Measurements from ENCODE around the gene ZNF112.
"Not testable (repeated sequence)": the region's sequence is repeated elsewhere in the genome, so short reads cannot be mapped to it uniquely, and the experiment has no call there.

The ZNF112 gene

GRCh38 chr19:44356383-44357111 is at the start of gene ZNF112:
Gene ZNF112 (minus strand): TSS chr19:44356680. CDS start chr19:44340539, 16,141 bp downstream.
- Mint-ChIP-seq H3K36me3 (ENCODE audit: low read depth) (peaks cover 20% of the 10 kb centered on the region), H3K4me3 (peak within 1 kb of the TSS; percentile 28), H3K27me3 (peaks cover 17% of the 10 kb centered on the region), H3K4me1 (ENCODE audit: low read depth) (peaks cover 8% of the 10 kb centered on the region), H3K9me3 (peaks cover 68% of the 10 kb centered on the region), H3K27ac (no peak within 1 kb of the TSS)
- peak; percentile 27 for DNase-seq

- H3K4me3 Mint-ChIP-seq = peak within 1 kb of the TSS; percentile 75
- peaks cover 4% of the 10 kb centered on the region for H3K27me3 Mint-ChIP-seq
- peak; percentile 78 for DNase-seq
- H3K9me3 Mint-ChIP-seq = peaks cover 51% of the 10 kb centered on the region
- H3K27ac Mint-ChIP-seq = no peak within 1 kb of the TSS
- peaks cover 10% of the 10 kb centered on the region for H3K4me1 Mint-ChIP-seq (ENCODE audit: low read depth)
- H3K36me3 Mint-ChIP-seq (ENCODE audit: low read depth) = peaks cover 33% of the 10 kb centered on the region
These were observed 44.9 kb upstream of the ZNF112 start, which contains the start of gene ZNF285 for GRCh38 chr19:44401139-44402115. Gene ZNF285 (minus strand): TSS chr19:44401608. CDS start chr19:44397213, 4,395 bp downstream.

GRCh38 chr19:44389268-44389667 is 32.8 kb upstream of the ZNF112 start:
- not testable (repeated sequence) for DNase-seq; H3K4me1 Mint-ChIP-seq (ENCODE audit: low read depth); H3K4me3 Mint-ChIP-seq; H3K27me3 Mint-ChIP-seq; H3K27ac Mint-ChIP-seq
- peaks cover 74% of the 10 kb centered on the region for H3K36me3 Mint-ChIP-seq (ENCODE audit: low read depth)
- H3K9me3 Mint-ChIP-seq = peaks cover 57% of the 10 kb centered on the region

DNA sequence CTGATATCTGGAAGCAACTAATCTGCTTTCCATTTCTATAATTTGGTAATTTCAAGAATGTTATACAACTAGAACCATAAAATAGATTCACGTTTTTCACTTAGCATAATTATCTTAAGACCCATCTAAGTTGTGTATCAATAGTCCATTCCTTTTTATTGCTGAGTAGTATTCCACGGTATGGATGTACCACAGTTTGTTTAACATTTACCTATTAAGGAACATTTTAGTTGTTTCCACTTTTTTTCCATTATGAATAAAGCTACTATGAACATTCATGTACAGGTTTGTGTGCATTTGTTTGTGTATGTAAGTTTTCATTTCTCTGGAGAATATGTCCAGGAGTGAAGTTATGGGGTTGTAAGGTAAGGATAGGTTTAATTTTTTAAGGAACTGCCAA is 18.3 kb upstream of the ZNF112 start:
- no peak for DNase-seq
- H3K4me1 Mint-ChIP-seq (ENCODE audit: low read depth) = no peaks in the 10 kb centered on the region
- peaks cover 54% of the 10 kb centered on the region for H3K9me3 Mint-ChIP-seq
- H3K36me3 Mint-ChIP-seq (ENCODE audit: low read depth) = peaks cover 5% of the 10 kb centered on the region
- H3K27me3 Mint-ChIP-seq = no peaks in the 10 kb centered on the region
- no peak overlapping the region for H3K27ac Mint-ChIP-seq
- no peak overlapping the region for H3K4me3 Mint-ChIP-seq

- DNase-seq = no peak
- Mint-ChIP-seq H3K27me3 (peaks cover 1% of the 10 kb centered on the region), H3K4me3 (no peak overlapping the region), H3K4me1 (ENCODE audit: low read depth) (no peaks in the 10 kb centered on the region), H3K9me3 (peaks cover 54% of the 10 kb centered on the region), H3K27ac (no peak overlapping the region), H3K36me3 (ENCODE audit: low read depth) (peaks cover 3% of the 10 kb centered on the region)
These were observed 15.5 kb upstream of the ZNF112 start for GRCh38 chr19:44371815-44372480.

DNA sequence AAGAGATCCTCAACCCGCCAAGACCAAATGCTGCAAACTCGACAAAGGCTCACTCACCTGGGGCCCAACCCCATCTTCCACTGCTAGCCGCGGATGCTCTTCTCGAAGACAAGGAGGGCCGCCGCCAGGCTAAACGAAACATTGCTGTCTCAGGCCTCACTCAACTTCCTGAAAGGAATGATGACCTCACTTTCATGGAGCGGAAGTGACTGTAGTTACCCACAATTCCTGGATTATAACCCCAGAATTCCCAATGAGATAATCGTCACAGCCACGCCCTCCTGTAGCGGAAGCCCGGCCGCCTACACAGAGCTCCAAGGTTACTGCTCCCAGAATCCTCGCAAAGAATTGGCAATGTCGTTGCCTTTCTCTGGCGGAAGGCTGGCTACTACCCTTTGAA is 10.5 kb upstream of the ZNF112 start:
- H3K4me3 Mint-ChIP-seq = no peak overlapping the region
- no peaks in the 10 kb centered on the region for H3K4me1 Mint-ChIP-seq (ENCODE audit: low read depth)
- peaks cover 2% of the 10 kb centered on the region for H3K36me3 Mint-ChIP-seq (ENCODE audit: low read depth)
- peaks cover 3% of the 10 kb centered on the region for H3K27me3 Mint-ChIP-seq
- no peak for DNase-seq
- H3K9me3 Mint-ChIP-seq = peaks cover 39% of the 10 kb centered on the region
- H3K27ac Mint-ChIP-seq = no peak overlapping the region

- Mint-ChIP-seq H3K4me1 (ENCODE audit: low read depth) (no peaks in the 10 kb centered on the region), H3K9me3 (peaks cover 34% of the 10 kb centered on the region)
These were observed 9.9 kb downstream of the ZNF112 start for GRCh38 chr19:44346556-44346955.

DNA sequence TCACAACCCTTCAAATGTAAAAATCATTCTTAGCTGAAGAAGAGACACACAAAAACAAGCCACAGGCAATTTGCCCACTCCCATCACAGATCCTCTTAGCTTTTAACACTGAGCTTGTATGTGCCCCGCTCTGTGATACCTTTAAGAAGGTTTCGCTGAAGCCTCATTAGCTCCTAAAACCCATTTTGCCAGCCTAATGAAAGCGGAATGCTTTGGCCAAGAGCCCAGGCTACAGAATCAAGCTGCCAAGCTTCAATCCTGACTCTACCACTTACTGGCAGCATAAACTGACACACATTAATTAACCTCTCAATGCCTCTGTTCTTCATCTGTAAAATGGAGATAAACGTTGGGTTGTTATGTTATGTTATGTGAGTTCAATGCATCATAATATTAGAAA is 10.5 kb downstream of the ZNF112 start:
- no peak overlapping the region for H3K4me3 Mint-ChIP-seq
- H3K27ac Mint-ChIP-seq = no peak overlapping the region
- DNase-seq = no peak
- peaks cover 3% of the 10 kb centered on the region for H3K36me3 Mint-ChIP-seq (ENCODE audit: low read depth)
- no peaks in the 10 kb centered on the region for H3K4me1 Mint-ChIP-seq (ENCODE audit: low read depth)
- H3K27me3 Mint-ChIP-seq = no peaks in the 10 kb centered on the region
- peaks cover 36% of the 10 kb centered on the region for H3K9me3 Mint-ChIP-seq

More at GRCh38 chr19:44346556-44346955, 9.9 kb downstream of the ZNF112 start:
- Mint-ChIP-seq H3K27me3 (no peaks in the 10 kb centered on the region), H3K4me3 (no peak overlapping the region), H3K27ac (no peak overlapping the region), H3K36me3 (ENCODE audit: low read depth) (peaks cover 3% of the 10 kb centered on the region)
- DNase-seq = no peak

DNA sequence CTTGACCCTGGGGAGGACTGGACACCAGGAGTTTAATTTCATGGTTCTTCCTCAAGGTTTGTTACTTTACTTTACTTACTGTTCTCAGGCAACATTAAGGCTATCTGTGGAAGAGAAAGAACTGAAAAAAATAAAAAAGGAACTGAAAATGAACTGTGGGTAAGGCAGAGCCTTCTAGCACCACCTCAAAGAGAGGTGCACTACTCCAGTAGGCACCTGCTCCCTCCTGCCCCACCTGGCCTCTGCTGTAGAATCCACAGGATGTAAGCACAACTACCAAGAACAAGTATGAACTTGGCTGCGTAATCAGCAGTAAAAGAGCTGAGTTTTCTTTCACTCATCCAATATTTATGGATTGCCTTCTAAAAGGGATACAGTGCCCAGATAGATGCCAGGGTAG is 12.2 kb downstream of the ZNF112 start:
- H3K36me3 Mint-ChIP-seq (ENCODE audit: low read depth) = peaks cover 3% of the 10 kb centered on the region
- no peak overlapping the region for H3K27ac Mint-ChIP-seq
- no peak for DNase-seq
- H3K27me3 Mint-ChIP-seq = no peaks in the 10 kb centered on the region
- peaks cover 27% of the 10 kb centered on the region for H3K9me3 Mint-ChIP-seq
- H3K4me3 Mint-ChIP-seq = no peak overlapping the region
- H3K4me1 Mint-ChIP-seq (ENCODE audit: low read depth) = no peaks in the 10 kb centered on the region

DNA sequence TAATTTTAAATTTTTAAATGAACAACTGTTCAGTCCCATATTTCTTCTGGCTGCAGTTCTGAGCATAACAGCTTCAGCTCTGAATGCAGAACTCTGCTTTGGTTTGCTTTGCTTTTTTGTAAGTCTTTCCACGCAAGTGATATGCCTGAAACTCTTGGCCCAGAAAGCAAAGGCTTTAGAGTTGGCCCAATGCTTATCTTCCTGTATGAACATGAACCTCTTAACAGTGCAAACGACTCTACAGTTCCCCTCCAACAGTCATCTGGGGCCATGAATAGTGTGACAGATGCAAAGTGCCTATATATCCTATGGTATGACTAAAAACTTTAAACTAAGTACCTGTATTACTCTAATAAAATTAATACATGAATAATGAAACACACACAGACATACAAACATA is 14.7 kb downstream of the ZNF112 start:
- H3K27ac Mint-ChIP-seq = no peak overlapping the region
- H3K36me3 Mint-ChIP-seq (ENCODE audit: low read depth) = peaks cover 2% of the 10 kb centered on the region
- H3K4me1 Mint-ChIP-seq (ENCODE audit: low read depth) = no peaks in the 10 kb centered on the region
- DNase-seq = no peak
- H3K4me3 Mint-ChIP-seq = no peak overlapping the region
- H3K27me3 Mint-ChIP-seq = no peaks in the 10 kb centered on the region
- H3K9me3 Mint-ChIP-seq = peaks cover 33% of the 10 kb centered on the region

DNA sequence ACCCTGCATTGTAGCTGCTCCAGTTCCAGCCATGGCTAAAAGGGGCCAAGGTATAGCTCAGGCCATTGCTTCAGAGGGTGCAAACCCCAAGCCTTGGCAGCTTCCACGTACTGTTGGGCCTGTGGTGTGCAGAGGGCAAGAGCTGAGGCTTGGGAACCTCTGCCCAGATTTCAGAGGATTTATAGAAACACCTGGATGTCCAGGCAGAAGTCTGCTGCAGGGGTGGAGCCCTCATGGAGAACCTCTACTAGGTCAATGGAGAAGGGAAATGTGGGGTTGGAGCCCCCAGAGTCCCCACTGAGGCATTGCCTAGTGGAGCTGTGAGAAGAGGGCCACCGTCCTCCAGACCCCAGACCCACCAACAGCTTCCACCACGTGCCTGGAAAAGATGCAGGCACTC is 21.8 kb downstream of the ZNF112 start:
- H3K4me1 Mint-ChIP-seq (ENCODE audit: low read depth); H3K27ac Mint-ChIP-seq; H3K27me3 Mint-ChIP-seq; DNase-seq; H3K4me3 Mint-ChIP-seq: not testable (repeated sequence)
- peaks cover 36% of the 10 kb centered on the region for H3K36me3 Mint-ChIP-seq (ENCODE audit: low read depth)
- peaks cover 56% of the 10 kb centered on the region for H3K9me3 Mint-ChIP-seq

DNA sequence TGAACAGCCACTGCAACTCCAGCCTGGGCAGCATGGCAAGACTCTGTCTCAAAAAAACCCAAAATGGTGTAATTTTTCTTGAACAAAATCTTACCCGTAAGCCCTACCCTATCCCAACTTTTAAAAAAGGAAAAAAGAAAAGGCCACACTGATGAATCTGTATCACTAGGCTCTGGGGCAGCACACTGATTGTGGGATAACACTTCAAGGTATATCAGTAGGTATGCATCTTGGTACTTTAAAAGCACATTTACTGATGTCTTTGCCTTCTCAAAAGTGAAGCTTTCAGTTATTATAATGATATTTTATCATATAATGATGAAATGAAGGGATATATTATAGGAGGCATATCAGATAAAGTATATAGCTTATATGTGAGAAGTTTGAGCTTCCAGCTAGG is 24.3 kb downstream of the ZNF112 start:
- Mint-ChIP-seq H3K4me3 (no peak overlapping the region), H3K27me3 (no peaks in the 10 kb centered on the region), H3K27ac (no peak overlapping the region), H3K9me3 (peaks cover 64% of the 10 kb centered on the region), H3K4me1 (ENCODE audit: low read depth) (no peaks in the 10 kb centered on the region), H3K36me3 (ENCODE audit: low read depth) (peaks cover 34% of the 10 kb centered on the region)
- no peak for DNase-seq

DNA sequence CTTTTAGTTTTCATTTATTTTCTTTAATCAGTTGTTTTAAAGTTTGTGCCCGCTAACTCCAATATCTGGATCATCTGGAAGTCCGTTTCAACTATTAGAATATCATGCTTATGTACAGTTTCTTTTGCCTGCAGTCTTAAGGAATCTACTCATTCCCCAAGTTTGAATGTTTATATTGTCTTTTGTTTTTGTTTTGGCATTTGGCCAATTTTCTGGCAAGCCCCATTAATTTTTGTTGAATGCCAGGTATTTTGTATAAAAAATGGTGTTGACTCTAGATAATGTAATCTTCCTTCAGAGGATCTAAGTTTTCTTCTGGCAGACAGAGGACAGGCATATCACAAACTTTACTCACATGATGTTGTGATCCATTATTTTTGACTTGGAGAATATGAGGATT is 40.6 kb downstream of the ZNF112 start:
- peaks cover 2% of the 10 kb centered on the region for H3K36me3 Mint-ChIP-seq (ENCODE audit: low read depth)
- peaks cover 48% of the 10 kb centered on the region for H3K9me3 Mint-ChIP-seq
- no peak for DNase-seq
- no peak overlapping the region for H3K27ac Mint-ChIP-seq
- H3K4me1 Mint-ChIP-seq (ENCODE audit: low read depth) = no peaks in the 10 kb centered on the region
- H3K4me3 Mint-ChIP-seq = no peak overlapping the region
- H3K27me3 Mint-ChIP-seq = peaks cover 22% of the 10 kb centered on the region

GRCh38 chr19:44313231-44313630 is 43.2 kb downstream of the ZNF112 start:
- H3K27ac Mint-ChIP-seq = no peak overlapping the region
- no peak for DNase-seq
- H3K27me3 Mint-ChIP-seq = peaks cover 30% of the 10 kb centered on the region
- peaks cover 42% of the 10 kb centered on the region for H3K9me3 Mint-ChIP-seq
- H3K36me3 Mint-ChIP-seq (ENCODE audit: low read depth) = peaks cover 2% of the 10 kb centered on the region
- H3K4me3 Mint-ChIP-seq = no peak overlapping the region
- no peaks in the 10 kb centered on the region for H3K4me1 Mint-ChIP-seq (ENCODE audit: low read depth)

Measured in activated T-cell treated with anti-CD3 and anti-CD28 coated beads, Interleukin-2, amount 50 U/mL, for 24 hours (primary cell).